CD4-positive, alpha-beta T cell treated with Interleukin-10 for 1 hour (primary cell): ENCODE measurements around the gene SLC6A11.

ENCODE experiments used
- DNase-seq: peaks from one replicate; pipeline ENCODE4 v3.0.0-alpha.2; 2020

The SLC6A11 gene

GRCh38 chr3:10957976-10958749, 142.1 kb downstream of the SLC6A11 start:
- no peak for DNase-seq

GRCh38 chr3:10960255-10960654, 144.2 kb downstream of the SLC6A11 start:
- DNase-seq = no peak

GRCh38 chr3:10961921-10962320, 145.9 kb downstream of the SLC6A11 start:
- no peak for DNase-seq

- DNase-seq = no peak
Measured at GRCh38 chr3:10962481-10963036, 146.5 kb downstream of the SLC6A11 start.

GRCh38 chr3:10964537-10965167, 148.6 kb downstream of the SLC6A11 start:
- no peak for DNase-seq

GRCh38 chr3:10968401-10968800, 152.4 kb downstream of the SLC6A11 start:
- DNase-seq = no peak

- DNase-seq = no peak
Measured at GRCh38 chr3:10970306-10970960, 154.4 kb downstream of the SLC6A11 start.

- DNase-seq = no peak
Measured at GRCh38 chr3:10972072-10972782, 156.2 kb downstream of the SLC6A11 start.

GRCh38 chr3:10973046-10973595, 157.1 kb downstream of the SLC6A11 start:
- DNase-seq = no peak

- DNase-seq = no peak
Measured at GRCh38 chr3:10974131-10974530, 158.1 kb downstream of the SLC6A11 start.

GRCh38 chr3:10974746-10975375, 158.8 kb downstream of the SLC6A11 start:
- DNase-seq = no peak

- DNase-seq = no peak
Measured at GRCh38 chr3:10975695-10976234, 159.7 kb downstream of the SLC6A11 start.

GRCh38 chr3:10976770-10977169, 160.7 kb downstream of the SLC6A11 start:
- DNase-seq = no peak

GRCh38 chr3:10977892-10978510, 162.0 kb downstream of the SLC6A11 start:
- DNase-seq = no peak

- no peak for DNase-seq
Measured at GRCh38 chr3:10978956-10979355, 162.9 kb downstream of the SLC6A11 start.

GRCh38 chr3:10980312-10980711, 164.3 kb downstream of the SLC6A11 start:
- no peak for DNase-seq

GRCh38 chr3:10981031-10981430, 165.0 kb downstream of the SLC6A11 start:
- DNase-seq = no peak

GRCh38 chr3:10981961-10982360, 165.9 kb downstream of the SLC6A11 start:
- DNase-seq = no peak

- DNase-seq = no peak
Measured at GRCh38 chr3:10982782-10983181, 166.8 kb downstream of the SLC6A11 start.

- peak; percentile 11 for DNase-seq
Measured at GRCh38 chr3:10983219-10983916, 167.3 kb downstream of the SLC6A11 start.
